SJSA1 (cell line): ENCODE measurements around the gene IL18BP. TPM values are rescaled to one million over a fixed set of nuclear protein-coding genes. Genes with fewer than 3 reads are reported as not detected.

Experiments used
- DNase-seq, 2 experiments: peaks; one replicate each; pipeline ENCODE4 v3.0.0-alpha.2; 2015 to 2020; ENCODE audit warnings: low spot score in 2 of 2, low read depth in 1 of 2
- H3K27ac ChIP-seq: fragments of 250-450 bp; sonication (Bioruptor Pico); 2 replicates; pipeline ENCODE4 v1.5.1; 2020; ENCODE audit warnings: mild to moderate bottlenecking, moderate library complexity
- H3K27me3 ChIP-seq: fragments of 250-450 bp; sonication (Bioruptor Pico); replicated peaks from 2 replicates; pipeline ENCODE4 v1.5.1; 2020; ENCODE audit warnings: mild to moderate bottlenecking, moderate library complexity
- H3K36me3 ChIP-seq: fragments of 250-450 bp; sonication (Bioruptor Pico); 2 replicates; pipeline ENCODE4 v1.5.1; 2020; ENCODE audit warnings: mild to moderate bottlenecking
- H3K4me1 ChIP-seq: fragments of 250-450 bp; sonication (Bioruptor Pico); replicated peaks from 2 replicates; pipeline ENCODE4 v1.6.1; 2021; ENCODE audit warnings: mild to moderate bottlenecking
- H3K4me3 ChIP-seq: fragments of 250-450 bp; sonication (Bioruptor Pico); 2 replicates; pipeline ENCODE4 v1.5.1; 2020; ENCODE audit warnings: mild to moderate bottlenecking
- H3K9me3 ChIP-seq: fragments of 250-450 bp; sonication (Bioruptor Pico); replicated peaks from 2 replicates; pipeline ENCODE4 v1.5.1; 2020; ENCODE audit warnings: mild to moderate bottlenecking
- total RNA-seq: library from RNA; depleted of rRNA; stranded (reverse); fragments of >200 nt; shearing (Covaris generic); gene quantifications from 2 replicates; pipeline ENCODE4 v1.2.3, GENCODE V29; 2014

IL18BP gene
- total RNA-seq, 1 experiment from 2014 or later: 3.3 TPM

GRCh38 chr11:72001285-72001684 lies 2.6 kb downstream of the IL18BP start:
- H3K4me3 ChIP-seq: no peak overlapping the region
- peaks cover 5% of the 10 kb centered on the region for H3K4me1 ChIP-seq
- H3K9me3 ChIP-seq: no peaks in the 10 kb centered on the region
- H3K27me3 ChIP-seq: no peaks in the 10 kb centered on the region
- H3K36me3 ChIP-seq: peaks cover 39% of the 10 kb centered on the region
- no peak for DNase-seq
- H3K27ac ChIP-seq: no peak overlapping the region

GRCh38 chr11:72001834-72002591 lies 3.3 kb downstream of the IL18BP start:
- no peaks in the 10 kb centered on the region for H3K9me3 ChIP-seq
- H3K27me3 ChIP-seq: no peaks in the 10 kb centered on the region
- DNase-seq: no peak
- peaks cover 44% of the 10 kb centered on the region for H3K36me3 ChIP-seq
- peaks cover 5% of the 10 kb centered on the region for H3K4me1 ChIP-seq
- no peak overlapping the region for H3K27ac ChIP-seq
- no peak overlapping the region for H3K4me3 ChIP-seq

GRCh38 chr11:72002841-72003775 lies 4.4 kb downstream of the IL18BP start:
- no peak overlapping the region for H3K27ac ChIP-seq
- peaks cover 5% of the 10 kb centered on the region for H3K4me1 ChIP-seq
- peaks cover 55% of the 10 kb centered on the region for H3K36me3 ChIP-seq
- H3K27me3 ChIP-seq: no peaks in the 10 kb centered on the region
- no peaks in the 10 kb centered on the region for H3K9me3 ChIP-seq
- H3K4me3 ChIP-seq: no peak overlapping the region
- no peak for DNase-seq

GRCh38 chr11:72003776-72004171 lies 5.1 kb downstream of the IL18BP start:
- Histone ChIP-seq H3K27me3 (no peaks in the 10 kb centered on the region), H3K4me3 (no peak overlapping the region), H3K4me1 (peaks cover 5% of the 10 kb centered on the region), H3K9me3 (no peaks in the 10 kb centered on the region), H3K27ac (no peak overlapping the region), H3K36me3 (peaks cover 61% of the 10 kb centered on the region)
- DNase-seq: no peak

GRCh38 chr11:72004515-72005346 lies 6.0 kb downstream of the IL18BP start:
- DNase-seq: no peak
- Histone ChIP-seq H3K4me1 (no peaks in the 10 kb centered on the region), H3K9me3 (no peaks in the 10 kb centered on the region), H3K4me3 (no peak overlapping the region), H3K27me3 (no peaks in the 10 kb centered on the region), H3K36me3 (peaks cover 64% of the 10 kb centered on the region), H3K27ac (no peak overlapping the region)

- H3K4me1 ChIP-seq: no peaks in the 10 kb centered on the region
- H3K4me3 ChIP-seq: no peak overlapping the region
- DNase-seq: no peak
- no peaks in the 10 kb centered on the region for H3K9me3 ChIP-seq
- H3K27me3 ChIP-seq: no peaks in the 10 kb centered on the region
- peaks cover 70% of the 10 kb centered on the region for H3K36me3 ChIP-seq
- H3K27ac ChIP-seq: no peak overlapping the region
Observed at GRCh38 chr11:72005347-72006260, 6.9 kb downstream of the IL18BP start.

- DNase-seq: no peak
- peaks cover 77% of the 10 kb centered on the region for H3K36me3 ChIP-seq
Observed at GRCh38 chr11:72006309-72007088, 7.8 kb downstream of the IL18BP start.

GRCh38 chr11:72007089-72007476 lies 8.4 kb downstream of the IL18BP start:
- H3K9me3 ChIP-seq: no peaks in the 10 kb centered on the region
- no peaks in the 10 kb centered on the region for H3K27me3 ChIP-seq
- H3K4me1 ChIP-seq: no peaks in the 10 kb centered on the region
- H3K27ac ChIP-seq: no peak overlapping the region
- DNase-seq: no peak
- H3K4me3 ChIP-seq: no peak overlapping the region
- H3K36me3 ChIP-seq: peaks cover 77% of the 10 kb centered on the region

More at GRCh38 chr11:72006309-72007088, 7.8 kb downstream of the IL18BP start:
- no peak overlapping the region for H3K4me3 ChIP-seq
- H3K27me3 ChIP-seq: no peaks in the 10 kb centered on the region
- no peaks in the 10 kb centered on the region for H3K4me1 ChIP-seq
- no peaks in the 10 kb centered on the region for H3K9me3 ChIP-seq
- H3K27ac ChIP-seq: no peak overlapping the region

GRCh38 chr11:72007587-72007986 lies 8.9 kb downstream of the IL18BP start:
- Histone ChIP-seq H3K27ac (no peak overlapping the region), H3K4me3 (no peak overlapping the region), H3K27me3 (no peaks in the 10 kb centered on the region), H3K9me3 (no peaks in the 10 kb centered on the region), H3K4me1 (no peaks in the 10 kb centered on the region), H3K36me3 (peaks cover 79% of the 10 kb centered on the region)
- DNase-seq: no peak

- Histone ChIP-seq H3K36me3 (peaks cover 79% of the 10 kb centered on the region), H3K9me3 (no peaks in the 10 kb centered on the region), H3K4me3 (no peak overlapping the region), H3K4me1 (no peaks in the 10 kb centered on the region), H3K27ac (no peak overlapping the region), H3K27me3 (no peaks in the 10 kb centered on the region)
- no peak for DNase-seq
Observed at GRCh38 chr11:72008728-72009127, 10.0 kb downstream of the IL18BP start.

- Histone ChIP-seq H3K9me3 (no peaks in the 10 kb centered on the region), H3K4me1 (no peaks in the 10 kb centered on the region), H3K27me3 (no peaks in the 10 kb centered on the region), H3K36me3 (peaks cover 79% of the 10 kb centered on the region), H3K4me3 (no peak overlapping the region), H3K27ac (no peak overlapping the region)
- DNase-seq: no peak
Observed at GRCh38 chr11:72009156-72009555, 10.4 kb downstream of the IL18BP start.

- H3K4me1 ChIP-seq: no peaks in the 10 kb centered on the region
- H3K27ac ChIP-seq: no peak overlapping the region
- no peak overlapping the region for H3K4me3 ChIP-seq
- H3K9me3 ChIP-seq: no peaks in the 10 kb centered on the region
- no peaks in the 10 kb centered on the region for H3K27me3 ChIP-seq
- H3K36me3 ChIP-seq: peaks cover 79% of the 10 kb centered on the region
- no peak for DNase-seq
Observed at GRCh38 chr11:72010529-72011233, 12.0 kb downstream of the IL18BP start.
